ENCODE results near the gene B3GALT2. TPM values are rescaled to one million over a fixed set of nuclear protein-coding genes. Genes with fewer than 3 reads are reported as not detected.
A peak's percentile ranks its signal among the peaks of the same experiment; 100 is the strongest.

B3GALT2 gene
- total RNA-seq: not detected in 2 replicates
- not detected in 2 replicates for polyA plus RNA-seq
- not detected in 2 replicates for polyA plus RNA-seq (2011; cell fraction: cytosol; rRNA removed)
- not detected in 2 replicates for polyA plus RNA-seq (2011; cell fraction: nucleus; rRNA removed)
- not detected in 2 replicates for polyA plus RNA-seq (2012)
- 0.21 TPM in 1 of 2 replicates, not detected in the other for polyA minus RNA-seq
- polyA minus RNA-seq (2011; cell fraction: cytosol; rRNA and poly(A)+ RNA removed): not detected
- polyA minus RNA-seq (2011; cell fraction: nucleus; rRNA and poly(A)+ RNA removed): not detected in 2 replicates
- percentile 9 among the genes with signal in this experiment for Bru-seq, nascent RNA
- BruChase-seq, experiment 1, labeled RNA remaining after a 6-hour chase: not detected
- not detected for BruChase-seq, experiment 2, labeled RNA remaining after a 2-hour chase
- long read RNA-seq: 0 reads

- H3K9me3 ChIP-seq (replicated peaks; ENCODE audit: control insufficient read depth, insufficient read depth, low read length): no peaks in the 10 kb centered on the region
- no TSS peak for BruUV-seq (replicated peaks)
- no peak for FAIRE-seq
- no peak for TF ChIP-seq FOS (IDR thresholded peaks at IDR 0.05; ENCODE audit: borderline replicate concordance, insufficient read depth, low read length)
- TF ChIP-seq EZH2 (IDR thresholded peaks at IDR 0.05; ENCODE audit: borderline replicate concordance, low read depth, low read length, severe bottlenecking): no peak
- TF ChIP-seq POLR2A (IDR thresholded peaks at IDR 0.05; ENCODE audit: low read depth, low read length): no peak
- TF ChIP-seq MYC (IDR thresholded peaks at IDR 0.05; ENCODE audit: low read depth, low read length): no peak
- no peak for TF ChIP-seq MAX (IDR thresholded peaks at IDR 0.05; ENCODE audit: insufficient read depth, insufficient read length)
- TF ChIP-seq JUN (IDR thresholded peaks at IDR 0.05; ENCODE audit: borderline replicate concordance, insufficient read depth, insufficient read length, low read depth): no peak
- TF ChIP-seq GATA2 (IDR thresholded peaks at IDR 0.05; ENCODE audit: insufficient read depth, insufficient read length, low read depth, low read length): no peak
- no peak for TF ChIP-seq CTCF (IDR thresholded peaks at IDR 0.05; ENCODE audit: extremely low read depth in 1 of 2, insufficient read depth in 1 of 2, low read depth in 1 of 2, low read length in 2 of 2)
- no peak for TF ChIP-seq POLR2AphosphoS5 (IDR thresholded peaks at IDR 0.05; ENCODE audit: insufficient read depth, low read depth, low read length)
- peaks cover 12% of the 10 kb centered on the region for H4K20me1 ChIP-seq (replicated peaks; ENCODE audit: control insufficient read depth, extremely low read depth, insufficient read depth, low read length)
- H3K27ac ChIP-seq (ENCODE audit: insufficient read depth, low read depth, low read length): no peak within 1 kb of the TSS
- no peaks in the 10 kb centered on the region for H3K4me1 ChIP-seq (ENCODE audit: control insufficient read depth, extremely low read depth, insufficient read depth, low read length)
- CTCF ChIA-PET: interaction anchor here (0.9 to 1.6 kb wide), 4 partner anchors 8 to 232 kb away, joined by 3 to 6 read pairs (median 4); no protein-coding TSS in a partner anchor
- no peak for DNase-seq (ENCODE audit: low read depth, low spot score)
- dilution Hi-C loops (cut with MboI; ENCODE audit: extremely low pct_ligation_motif_present, low sequenced_read_pairs): no loop called here
- intact Hi-C loops (cut with micrococcal nuclease): loop anchor here (10.0 kb wide), 2 partner anchors 219 to 579 kb away; no protein-coding TSS in a partner anchor
- H3K9me1 ChIP-seq (replicated peaks; ENCODE audit: control insufficient read depth, extremely low read depth, insufficient read depth, low read length): peaks cover 3% of the 10 kb centered on the region
- POLR2A ChIA-PET: no interaction called here
- no peaks in the 10 kb centered on the region for H3K36me3 ChIP-seq (ENCODE audit: control insufficient read depth in 2 of 2, extremely low read depth in 1 of 2, insufficient read depth in 2 of 2, low read length in 2 of 2)
- no peak within 1 kb of the TSS for H2AFZ ChIP-seq (ENCODE audit: low read depth, low read length)
- H3K4me2 ChIP-seq (ENCODE audit: insufficient read depth, low read length): no peak within 1 kb of the TSS
- H3K79me2 ChIP-seq (ENCODE audit: control insufficient read depth, insufficient read depth, low read length): peaks cover 56% of the 10 kb centered on the region
- H3K4me3 ChIP-seq (replicated peaks in 1 of 3; ENCODE audit: insufficient read depth in 1 of 3, low read depth in 1 of 3, low read length in 3 of 3): no peak within 1 kb of the TSS
- no peak within 1 kb of the TSS for H3K9ac ChIP-seq (replicated peaks; ENCODE audit: extremely low read depth, insufficient read depth, low read length)
- no peaks in the 10 kb centered on the region for H3K27me3 ChIP-seq (ENCODE audit: control insufficient read depth in 2 of 2, insufficient read depth in 2 of 2, low read length in 2 of 2)
Observed at GRCh38 chr1:193185901-193186731, at the start of gene B3GALT2. B3GALT2 (minus strand) TSS chr1:193186613; CDS start chr1:193181562, 5,051 bp downstream.

Measured in endothelial cell of umbilical vein (primary cell).